ENCODE measurements around the gene TSPAN18.

TSPAN18 gene

DNA sequence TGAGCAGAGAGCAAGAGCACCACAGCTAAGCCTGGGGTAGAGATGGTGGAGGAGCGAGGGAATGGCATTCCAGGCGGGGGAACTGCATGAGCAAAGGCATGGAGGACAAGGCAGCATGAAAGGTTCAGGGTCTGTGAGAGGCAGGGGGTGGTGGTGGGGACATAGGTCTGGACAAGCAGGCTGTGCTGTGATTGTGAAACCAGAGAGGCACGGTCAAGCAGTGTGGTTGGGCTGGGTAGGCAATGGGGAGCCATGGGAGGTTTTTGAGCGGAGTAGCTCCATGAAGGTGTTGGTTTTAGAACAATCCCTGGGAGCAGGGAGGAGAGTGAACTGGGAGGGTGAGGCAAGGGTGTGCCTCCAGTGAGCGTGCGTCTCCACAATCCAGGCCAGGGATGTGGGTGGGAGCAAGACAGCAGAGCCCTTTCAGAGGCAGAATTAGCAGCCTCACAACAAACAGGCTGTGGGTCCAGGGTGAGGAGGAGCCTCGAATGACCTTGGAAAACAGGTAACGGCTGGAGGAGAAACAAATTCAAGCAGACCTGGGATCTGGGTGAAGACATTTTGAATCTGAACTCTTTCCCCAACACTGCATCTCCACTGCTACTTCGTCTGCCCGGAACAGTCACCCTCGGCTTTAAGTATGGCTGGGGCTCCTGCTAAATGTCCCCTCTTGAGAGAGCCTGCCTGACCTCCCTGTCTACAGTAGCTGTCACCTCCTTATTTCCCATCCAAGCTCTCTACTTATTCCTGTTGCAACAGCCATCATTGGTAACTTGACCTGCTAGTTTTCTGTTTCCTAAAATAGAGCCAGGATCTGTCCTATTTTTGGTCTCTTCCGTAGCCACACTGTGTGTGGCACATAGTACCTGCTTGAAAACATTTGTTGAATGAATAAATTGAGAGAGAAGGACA is 27.0 kb upstream of the TSPAN18 start:
- TF ChIP-seq, protein P1, sequence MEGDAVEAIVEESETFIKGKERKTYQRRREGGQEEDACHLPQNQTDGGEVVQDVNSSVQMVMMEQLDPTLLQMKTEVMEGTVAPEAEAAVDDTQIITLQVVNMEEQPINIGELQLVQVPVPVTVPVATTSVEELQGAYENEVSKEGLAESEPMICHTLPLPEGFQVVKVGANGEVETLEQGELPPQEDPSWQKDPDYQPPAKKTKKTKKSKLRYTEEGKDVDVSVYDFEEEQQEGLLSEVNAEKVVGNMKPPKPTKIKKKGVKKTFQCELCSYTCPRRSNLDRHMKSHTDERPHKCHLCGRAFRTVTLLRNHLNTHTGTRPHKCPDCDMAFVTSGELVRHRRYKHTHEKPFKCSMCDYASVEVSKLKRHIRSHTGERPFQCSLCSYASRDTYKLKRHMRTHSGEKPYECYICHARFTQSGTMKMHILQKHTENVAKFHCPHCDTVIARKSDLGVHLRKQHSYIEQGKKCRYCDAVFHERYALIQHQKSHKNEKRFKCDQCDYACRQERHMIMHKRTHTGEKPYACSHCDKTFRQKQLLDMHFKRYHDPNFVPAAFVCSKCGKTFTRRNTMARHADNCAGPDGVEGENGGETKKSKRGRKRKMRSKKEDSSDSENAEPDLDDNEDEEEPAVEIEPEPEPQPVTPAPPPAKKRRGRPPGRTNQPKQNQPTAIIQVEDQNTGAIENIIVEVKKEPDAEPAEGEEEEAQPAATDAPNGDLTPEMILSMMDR (IDR thresholded peaks at IDR 0.05; ENCODE audit: low read depth, low read length), result no peak
- in situ Hi-C loops (cut with HindIII; ENCODE audit: low sequenced_read_pairs), result no loop called here
- H3K4me3 ChIP-seq (ENCODE audit: low read depth, low read length), result no peak overlapping the region
- no peak for DNase-seq (ENCODE audit: low read depth, low spot score)

DNA sequence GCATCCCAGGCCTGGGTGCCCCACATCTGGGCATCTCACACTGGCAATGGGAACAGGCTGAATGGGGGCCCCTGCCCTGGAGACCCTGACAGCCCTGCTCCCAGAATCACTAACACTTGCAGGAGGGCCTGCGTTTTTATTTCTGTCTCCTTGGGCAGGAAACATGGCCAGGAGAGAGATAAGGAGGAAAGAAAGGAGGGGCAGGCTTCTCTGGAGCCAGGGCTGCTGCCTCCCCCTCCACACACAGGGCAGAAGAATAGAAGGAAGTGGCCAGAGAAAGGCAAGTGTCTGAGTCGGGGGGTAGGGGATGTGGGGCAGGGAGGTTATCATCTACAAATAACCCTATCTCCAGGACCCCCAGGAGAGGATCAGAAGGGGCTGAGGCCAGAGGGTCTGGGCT is 25.5 kb upstream of the TSPAN18 start:
- TF ChIP-seq, protein P1 (IDR thresholded peaks at IDR 0.05; ENCODE audit: low read depth, low read length), result no peak

DNA sequence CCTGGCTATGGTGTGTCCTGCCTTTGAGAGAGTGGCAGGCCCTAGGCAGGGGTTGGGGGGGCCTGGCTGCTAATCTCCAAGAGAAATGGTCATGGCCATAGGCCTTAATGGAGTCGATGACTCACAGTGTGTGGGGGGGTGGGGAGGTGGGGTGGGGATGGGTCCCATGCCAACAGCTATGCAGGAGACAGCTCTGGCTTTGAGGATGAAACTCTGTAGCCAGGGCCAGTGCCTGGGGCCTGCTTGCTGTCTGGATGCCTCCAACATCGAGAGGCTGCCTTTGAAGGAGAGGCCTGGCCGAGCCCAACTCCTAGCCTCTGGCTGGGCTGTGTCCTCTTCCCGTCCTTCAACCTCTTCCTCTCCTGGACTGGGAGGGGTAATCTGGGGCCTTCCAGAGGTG is 23.9 kb upstream of the TSPAN18 start:
- no peak overlapping the region for H3K4me3 ChIP-seq (ENCODE audit: low read depth, low read length)
- TF ChIP-seq, protein P1 (IDR thresholded peaks at IDR 0.05; ENCODE audit: low read depth, low read length), result no peak
- in situ Hi-C loops (cut with HindIII; ENCODE audit: low sequenced_read_pairs), result no loop called here
- no peak for DNase-seq (ENCODE audit: low read depth, low spot score)

More for the DNA sequence above, 25.5 kb upstream of the TSPAN18 start:
- no peak overlapping the region for H3K4me3 ChIP-seq (ENCODE audit: low read depth, low read length)
- no peak for DNase-seq (ENCODE audit: low read depth, low spot score)
- in situ Hi-C loops (cut with HindIII; ENCODE audit: low sequenced_read_pairs), result no loop called here

DNA sequence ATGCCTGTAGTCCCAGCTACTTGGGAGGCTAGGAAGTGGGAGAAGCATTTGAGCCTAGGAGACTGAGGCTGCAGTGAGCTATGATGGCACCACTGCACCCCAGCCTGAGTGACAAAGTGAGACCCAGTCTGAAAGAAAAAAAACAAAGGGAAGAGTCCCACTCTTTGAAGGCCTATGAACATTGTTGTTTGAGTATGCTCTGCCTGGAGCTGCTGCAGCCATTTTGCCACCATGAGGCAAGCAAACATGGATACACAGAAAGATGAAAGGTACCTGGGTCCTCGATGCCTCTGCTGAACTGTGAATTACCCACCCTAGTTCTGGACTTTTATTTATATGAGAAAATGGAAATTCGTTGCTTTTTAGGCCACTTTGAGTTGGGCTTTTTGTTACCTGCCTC is 19.7 kb upstream of the TSPAN18 start:
- TF ChIP-seq, protein P1 (IDR thresholded peaks at IDR 0.05; ENCODE audit: low read depth, low read length), result no peak
- no peak for DNase-seq (ENCODE audit: low read depth, low spot score)
- H3K4me3 ChIP-seq (ENCODE audit: low read depth, low read length), result no peak overlapping the region
- in situ Hi-C loops (cut with HindIII; ENCODE audit: low sequenced_read_pairs), result no loop called here

DNA sequence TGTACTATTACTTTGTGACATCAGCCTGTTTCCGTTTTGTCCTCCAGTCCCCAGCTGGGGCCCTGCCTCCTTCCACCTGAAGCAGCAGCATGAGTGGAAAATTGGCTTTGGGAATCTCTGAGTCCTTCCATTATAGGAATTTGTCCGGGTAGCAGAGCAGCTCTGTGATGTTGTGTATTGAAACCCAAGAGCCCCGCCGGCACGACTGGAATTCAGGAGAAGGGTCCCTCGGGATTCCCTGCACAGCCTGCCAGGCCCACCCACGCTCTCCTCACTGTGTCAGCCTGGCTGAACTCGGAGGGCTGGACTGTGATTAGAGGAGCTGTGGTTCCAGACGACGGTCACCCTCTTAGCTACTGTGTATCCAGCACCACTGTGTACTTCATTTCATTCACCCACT is 18.8 kb upstream of the TSPAN18 start:
- DNase-seq (ENCODE audit: low read depth, low spot score), result no peak
- in situ Hi-C loops (cut with HindIII; ENCODE audit: low sequenced_read_pairs), result no loop called here
- no peak overlapping the region for H3K4me3 ChIP-seq (ENCODE audit: low read depth, low read length)
- TF ChIP-seq, protein P1 (IDR thresholded peaks at IDR 0.05; ENCODE audit: low read depth, low read length), result no peak

DNA sequence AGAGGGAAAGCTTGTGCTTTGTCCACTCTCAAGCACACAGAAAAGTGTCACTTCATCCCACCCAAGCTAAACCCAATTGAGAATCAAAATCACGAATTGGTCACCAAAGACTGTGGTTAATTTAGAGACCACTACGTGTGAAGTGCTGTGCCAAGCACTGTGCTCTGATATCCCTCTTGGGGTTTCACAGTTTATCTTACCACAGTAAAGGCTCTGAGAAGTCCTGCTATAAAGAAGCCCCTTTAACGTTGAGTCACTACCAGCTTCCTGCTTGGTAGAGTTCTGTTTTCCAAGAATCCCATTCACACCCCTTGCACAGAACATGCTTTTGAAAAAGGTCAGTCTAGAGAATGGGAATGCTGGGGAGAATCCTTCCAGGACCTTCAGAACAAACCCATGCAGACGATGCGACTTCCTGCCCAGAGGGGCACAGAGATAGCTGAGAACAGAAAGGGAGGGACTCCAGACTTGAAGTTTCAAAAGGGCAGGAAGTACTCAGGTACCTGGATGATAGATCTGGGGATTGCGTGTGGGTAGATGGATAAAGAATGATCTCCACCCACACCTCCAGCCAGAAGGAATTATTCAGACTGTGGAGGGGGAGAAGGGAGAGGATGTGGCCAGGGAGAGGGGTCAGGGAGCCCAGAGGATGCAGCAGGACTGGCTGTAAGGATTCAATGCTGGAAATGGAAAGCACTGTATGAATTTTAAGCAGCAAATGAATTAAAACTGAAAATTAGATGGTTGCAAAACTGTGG is 18.1 kb upstream of the TSPAN18 start:
- no peak for DNase-seq (ENCODE audit: low read depth, low spot score)
- in situ Hi-C loops (cut with HindIII; ENCODE audit: low sequenced_read_pairs), result no loop called here
- TF ChIP-seq, protein P1 (IDR thresholded peaks at IDR 0.05; ENCODE audit: low read depth, low read length), result no peak
- H3K4me3 ChIP-seq (ENCODE audit: low read depth, low read length), result no peak overlapping the region
